Measurements from ENCODE around the gene CORO2B. TPM values are rescaled to one million over a fixed set of nuclear protein-coding genes. Genes with fewer than 3 reads are reported as not detected.

CORO2B gene
- total and polyA plus RNA-seq, 2 of the 4 experiments (the other 2 are of a cell fraction): 9.3 to 39.3 TPM

GRCh38 chr15:68558318-68559305, 20.2 kb upstream of the CORO2B start:
- H3K4me2 ChIP-seq (ENCODE audit: low read depth, low read length): no peak overlapping the region
- BruUV-seq (replicated peaks): no TSS peak
- H3K36me3 ChIP-seq (ENCODE audit: control insufficient read depth, insufficient read depth, low read length): no peaks in the 10 kb centered on the region
- H3K27ac ChIP-seq (ENCODE audit: insufficient read depth, low read length): no peak overlapping the region
- no peak overlapping the region for H2BK120ac ChIP-seq (ENCODE audit: low read depth, low read length)
- H3K9me1 ChIP-seq (ENCODE audit: insufficient read depth, low read length): no peaks in the 10 kb centered on the region
- H3K4me1 ChIP-seq (ENCODE audit: control insufficient read depth, insufficient read depth, low read length): no peaks in the 10 kb centered on the region
- DNase-seq (no peak), ATAC-seq (ENCODE audit: low read depth) (no peak)
- H3K27me3 ChIP-seq (ENCODE audit: control insufficient read depth, insufficient read depth, low read length): peaks cover 4% of the 10 kb centered on the region; the same call in 1 of the 2 replicates
- no peak overlapping the region for H4K91ac ChIP-seq (ENCODE audit: insufficient read depth, low read depth, low read length)
- intact Hi-C loops (cut with micrococcal nuclease): loop anchor here (1.0 to 2.0 kb wide), 2 partner anchors 116 to 366 kb away; no protein-coding TSS in a partner anchor
- POLR2A ChIA-PET (ENCODE audit: unreplicated experiment): interaction anchor here (0.5 kb wide), 1 partner anchor 9 kb away, joined by 3 read pairs; no protein-coding TSS in a partner anchor
- peak overlapping the region; percentile 79 for H2AFZ ChIP-seq (replicated peaks; ENCODE audit: low read length, poor library complexity)
- in situ Hi-C loops (cut with MboI; ENCODE audit: low sequenced_read_pairs): no loop called here
- no peak overlapping the region for H3K4me3 ChIP-seq (ENCODE audit: insufficient read depth, low read depth, low read length)
- H2AK9ac ChIP-seq (replicated peaks; ENCODE audit: low read depth, low read length, poor library complexity): peak overlapping the region; percentile 31
- H2BK5ac ChIP-seq (ENCODE audit: low read depth, low read length, poor library complexity, severe bottlenecking): no peak overlapping the region
- H3K56ac ChIP-seq (ENCODE audit: extremely low read depth, insufficient read depth, low read length): no peak overlapping the region
- peak overlapping the region; percentile 21 to 84; a peak in 1 of 4 replicates for H4K8ac ChIP-seq (ENCODE audit: low read depth in 2 of 2, low read length in 2 of 2)
- 0 out of 2 replicates have a peak overlapping the region, but pooled peaks have one; percentile 11 for H3K23ac ChIP-seq (ENCODE audit: low read depth, low read length)
- H3K9me3 ChIP-seq (ENCODE audit: control insufficient read depth, insufficient read depth, low read length): no peaks in the 10 kb centered on the region
- dilution Hi-C loops (cut with HindIII; ENCODE audit: low sequenced_read_pairs, unreplicated experiment): no loop called here
- H3K18ac ChIP-seq (ENCODE audit: low read depth, low read length): no peak overlapping the region
- H3K4ac ChIP-seq (ENCODE audit: low read depth, low read length): 0 out of 2 replicates have a peak overlapping the region, but pooled peaks have one; percentile 31
- CTCF ChIA-PET: interaction anchor here (0.6 to 2.3 kb wide), 9 partner anchors 10 to 366 kb away, joined by 3 to 20 read pairs (median 4); no protein-coding TSS in a partner anchor
- H4K20me1 ChIP-seq (ENCODE audit: insufficient read depth, low read length): no peaks in the 10 kb centered on the region
- no peak overlapping the region for H2BK15ac ChIP-seq (ENCODE audit: low read depth, low read length)
- H3K79me1 ChIP-seq (ENCODE audit: low read depth in 1 of 2, low read length in 2 of 2): no peaks in the 10 kb centered on the region
- H2AK5ac ChIP-seq (ENCODE audit: low read depth, low read length): no peak overlapping the region
- no peak overlapping the region for H3K9ac ChIP-seq (ENCODE audit: low read depth, low read length)
- H3K14ac ChIP-seq (replicated peaks; ENCODE audit: low read depth, low read length): no peak overlapping the region
- no peak overlapping the region for H2BK20ac ChIP-seq (ENCODE audit: low read depth, low read length)
- H4K5ac ChIP-seq (ENCODE audit: low read depth, low read length): no peak overlapping the region
- WGBS, 2 experiments (ENCODE audit: extremely low coverage in 2 of 2, insufficient read length in 1 of 2): 54% methylated on average over 9 of the region's 30 CpGs; no CpG with 5 or more reads in 1 of the 2 experiments
- no peak for TF ChIP-seq CHD1 (IDR thresholded peaks at IDR 0.05; ENCODE audit: low read depth, low read length)
- no peak for TF ChIP-seq ELK1 (IDR thresholded peaks at IDR 0.05; ENCODE audit: borderline replicate concordance, low read depth, low read length)
- no peak for TF ChIP-seq CTCF (conservative IDR thresholded peaks at IDR 0.05; ENCODE audit: low read depth, low read length)
- no peak for TF ChIP-seq BHLHE40 (IDR thresholded peaks at IDR 0.05; ENCODE audit: low read depth, low read length)
- no peak for TF ChIP-seq FOS (IDR thresholded peaks at IDR 0.05; ENCODE audit: low read depth, low read length)
- no peak for TF ChIP-seq MAFK (IDR thresholded peaks at IDR 0.05; ENCODE audit: low read depth, low read length)
- TF ChIP-seq, protein P1, sequence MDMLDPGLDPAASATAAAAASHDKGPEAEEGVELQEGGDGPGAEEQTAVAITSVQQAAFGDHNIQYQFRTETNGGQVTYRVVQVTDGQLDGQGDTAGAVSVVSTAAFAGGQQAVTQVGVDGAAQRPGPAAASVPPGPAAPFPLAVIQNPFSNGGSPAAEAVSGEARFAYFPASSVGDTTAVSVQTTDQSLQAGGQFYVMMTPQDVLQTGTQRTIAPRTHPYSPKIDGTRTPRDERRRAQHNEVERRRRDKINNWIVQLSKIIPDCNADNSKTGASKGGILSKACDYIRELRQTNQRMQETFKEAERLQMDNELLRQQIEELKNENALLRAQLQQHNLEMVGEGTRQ (IDR thresholded peaks at IDR 0.05; ENCODE audit: low read depth, low read length): no peak
- no peak for TF ChIP-seq POLR2A (IDR thresholded peaks at IDR 0.05; ENCODE audit: low read depth, low read length)
- TF ChIP-seq RCOR1 (IDR thresholded peaks at IDR 0.05; ENCODE audit: insufficient replicate concordance, low read length): no peak
- no peak for TF ChIP-seq SMC3 (IDR thresholded peaks at IDR 0.05; ENCODE audit: low read depth, low read length)
- no peak for TF ChIP-seq MAZ (IDR thresholded peaks at IDR 0.05; ENCODE audit: borderline replicate concordance, low read depth, low read length)
- TF ChIP-seq MXI1 (IDR thresholded peaks at IDR 0.05; ENCODE audit: borderline replicate concordance, low read depth, low read length): no peak
- no peak for TF ChIP-seq NFE2L2 (IDR thresholded peaks at IDR 0.05; ENCODE audit: low read depth, low read length)
